GM19455 (cell line): Measurements from ENCODE around the gene AKAP7.
A peak's percentile ranks its signal among the peaks of the same experiment; 100 is the strongest.

Experiments
- ATAC-seq: cut with Tn5 transposase; IDR thresholded peaks from one replicate; pipeline ENCODE4 v1.9.1; 2021; ENCODE audit not compliant: unreplicated experiment

The AKAP7 gene

GRCh38 chr6:131134220-131134979, 867 bp upstream of the AKAP7 start:
- no peak for ATAC-seq

DNA sequence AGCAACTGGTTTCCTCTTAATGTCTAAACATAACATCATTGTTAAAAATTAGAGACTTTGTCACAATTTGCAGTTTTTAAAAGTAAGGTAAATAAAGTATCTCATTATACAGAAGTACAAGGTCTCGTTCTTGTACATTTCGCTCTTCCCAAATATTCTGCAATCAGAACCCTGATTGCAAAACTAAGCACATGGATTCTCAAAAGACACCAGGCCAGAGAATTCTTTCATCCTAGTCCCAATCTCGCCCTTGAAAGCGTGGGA, 355 bp upstream of the AKAP7 start:
- no peak for ATAC-seq

- peak; percentile 22 for ATAC-seq
These were observed 937 bp downstream of the AKAP7 start for GRCh38 chr6:131136021-131136786.

DNA sequence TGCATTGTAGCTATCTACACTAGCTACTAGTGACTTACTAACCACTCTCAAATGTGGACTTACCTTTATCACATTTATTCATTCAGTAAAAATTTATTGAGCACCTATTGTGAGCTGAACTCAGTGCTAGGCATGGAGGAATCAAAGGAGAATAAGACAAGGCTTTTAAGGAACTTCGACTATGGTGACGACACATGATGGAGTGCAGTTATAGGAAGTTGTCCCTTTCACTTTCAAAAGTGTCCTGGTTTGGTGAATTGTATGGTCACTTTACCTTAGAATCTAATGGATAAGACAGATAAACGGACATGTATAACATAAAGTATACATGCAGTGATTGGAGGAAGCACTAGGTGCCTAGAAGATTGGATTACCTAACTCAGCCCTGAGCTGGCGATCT, 4.3 kb downstream of the AKAP7 start:
- no peak for ATAC-seq

- no peak for ATAC-seq
These were observed 8.1 kb downstream of the AKAP7 start for GRCh38 chr6:131143319-131143718.

DNA sequence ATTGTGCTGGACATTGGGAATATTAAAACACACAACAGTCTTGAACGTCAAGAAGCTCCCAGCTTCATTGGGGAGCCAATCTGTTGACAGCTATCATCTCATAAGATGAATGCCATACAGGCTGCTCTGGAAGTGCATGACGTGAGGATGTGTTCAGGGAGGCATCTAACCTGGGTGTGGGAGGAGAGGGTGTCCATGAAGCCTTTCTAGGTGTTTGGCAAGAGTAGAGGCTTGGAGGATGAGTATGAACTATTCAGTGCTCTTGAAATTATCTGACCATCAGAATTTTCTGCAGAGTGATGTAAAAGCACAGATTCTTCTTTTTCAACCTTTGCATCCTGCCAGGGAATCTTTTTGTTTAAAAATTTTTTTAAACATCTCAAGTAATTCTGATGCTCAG, 11.6 kb downstream of the AKAP7 start:
- ATAC-seq: no peak

- ATAC-seq: no peak
These were observed 21.1 kb downstream of the AKAP7 start for GRCh38 chr6:131156411-131156810.

GRCh38 chr6:131159578-131159977, 24.3 kb downstream of the AKAP7 start:
- ATAC-seq: no peak

DNA sequence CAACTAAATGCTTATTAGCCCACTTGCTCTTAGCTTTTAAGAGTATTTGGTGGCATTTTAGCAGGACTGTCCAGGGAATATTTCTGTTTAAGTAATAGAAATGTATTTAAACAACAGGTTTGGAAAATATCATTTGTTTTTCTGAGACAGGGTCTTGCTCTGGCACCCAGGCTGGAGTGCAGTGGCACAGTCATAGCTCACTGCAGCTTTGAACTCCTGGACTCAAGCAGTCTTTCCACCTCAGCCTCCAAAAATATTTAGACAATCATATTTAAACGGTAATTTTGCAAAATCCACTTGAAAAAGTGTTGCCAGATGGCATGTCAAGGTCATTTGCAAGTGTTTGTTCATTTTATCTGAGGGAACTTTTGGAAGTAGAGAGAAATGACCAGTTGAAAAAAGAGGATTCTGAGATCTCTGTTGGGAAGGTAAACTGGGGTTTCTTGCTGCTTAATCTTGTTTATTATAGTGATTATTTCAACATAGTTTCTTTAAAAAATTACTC, 25.0 kb downstream of the AKAP7 start:
- ATAC-seq: no peak

GRCh38 chr6:131161987-131162386, 26.7 kb downstream of the AKAP7 start:
- ATAC-seq: no peak

- no peak for ATAC-seq
These were observed 28.6 kb downstream of the AKAP7 start for GRCh38 chr6:131163886-131164285.

DNA sequence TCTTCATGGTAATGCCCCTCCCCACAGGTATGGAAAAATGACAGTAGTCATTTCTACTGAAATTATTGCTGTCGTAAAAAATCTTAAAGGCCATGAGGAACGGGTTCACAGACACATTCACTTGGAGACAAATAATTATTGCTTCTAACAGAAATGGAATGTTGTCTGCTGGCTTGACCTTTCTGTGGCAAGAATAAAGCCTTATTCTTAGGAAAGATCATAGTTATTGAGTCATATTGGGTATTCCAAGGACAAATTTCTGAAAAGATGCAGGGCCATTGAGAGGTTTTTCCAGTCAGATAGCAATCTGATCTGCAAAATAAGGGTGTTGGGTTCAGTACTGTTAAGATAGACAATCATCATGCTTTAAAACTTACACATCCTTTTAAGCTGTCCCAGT, 29.2 kb downstream of the AKAP7 start:
- ATAC-seq: no peak

GRCh38 chr6:131167773-131168172, 32.5 kb downstream of the AKAP7 start:
- ATAC-seq: no peak

DNA sequence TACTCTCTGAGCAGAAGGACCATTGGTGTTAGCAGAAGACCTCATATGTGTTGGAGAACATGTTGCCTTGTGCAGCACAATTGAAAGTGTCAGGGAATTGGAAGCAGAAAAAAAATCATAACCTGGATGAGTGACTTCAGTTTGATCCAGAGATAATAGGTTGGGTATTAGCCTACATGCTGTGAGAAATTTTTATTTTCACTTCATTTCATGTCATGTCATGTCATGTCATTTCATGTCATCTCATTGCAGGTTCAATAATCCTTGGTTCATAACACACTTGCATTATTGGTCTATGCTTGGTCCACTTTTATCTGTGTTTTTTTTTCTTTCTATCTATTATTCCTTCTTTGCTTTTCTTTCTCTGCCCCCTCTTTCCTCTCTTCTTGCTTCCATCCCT, 34.3 kb downstream of the AKAP7 start:
- no peak for ATAC-seq

- ATAC-seq: no peak
These were observed 37.0 kb downstream of the AKAP7 start for GRCh38 chr6:131172222-131172621.

DNA sequence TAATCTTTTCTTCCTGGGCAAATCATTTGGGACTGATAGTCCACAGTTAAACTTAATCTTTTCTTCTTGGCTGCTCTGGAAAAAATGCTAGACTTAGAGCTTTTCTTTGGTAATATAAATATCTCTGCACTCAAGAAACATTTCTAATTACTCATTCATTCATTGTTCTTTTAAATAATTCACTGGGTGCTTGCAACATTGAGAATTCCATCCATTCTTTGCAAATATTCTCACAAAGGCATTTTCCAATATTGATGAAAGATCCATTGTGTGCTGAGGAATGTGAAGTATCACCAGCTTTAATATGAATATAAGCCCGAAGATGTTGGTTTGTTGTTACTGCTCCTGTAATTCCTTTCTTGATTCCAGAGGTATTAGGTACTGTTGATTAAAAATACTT, 38.4 kb downstream of the AKAP7 start:
- ATAC-seq: no peak

DNA sequence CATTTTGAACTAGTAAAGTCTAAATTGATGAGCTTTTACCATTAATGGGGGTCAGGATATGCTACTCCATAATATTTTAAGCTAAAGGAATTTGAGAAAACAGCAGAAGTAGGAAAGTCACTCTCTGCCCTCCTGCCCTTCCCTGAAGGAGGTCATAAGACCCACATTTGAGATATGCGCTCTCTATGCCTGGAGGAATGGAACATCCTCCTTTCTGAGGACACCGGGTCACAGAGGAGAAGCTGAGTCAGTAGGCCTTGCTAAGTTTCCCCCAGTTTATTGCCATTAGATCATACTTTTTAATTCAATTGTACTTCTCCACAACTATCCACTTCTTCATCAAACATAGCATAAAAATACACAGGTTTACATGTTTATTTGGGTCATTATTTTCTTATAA, 40.3 kb downstream of the AKAP7 start:
- ATAC-seq: no peak

DNA sequence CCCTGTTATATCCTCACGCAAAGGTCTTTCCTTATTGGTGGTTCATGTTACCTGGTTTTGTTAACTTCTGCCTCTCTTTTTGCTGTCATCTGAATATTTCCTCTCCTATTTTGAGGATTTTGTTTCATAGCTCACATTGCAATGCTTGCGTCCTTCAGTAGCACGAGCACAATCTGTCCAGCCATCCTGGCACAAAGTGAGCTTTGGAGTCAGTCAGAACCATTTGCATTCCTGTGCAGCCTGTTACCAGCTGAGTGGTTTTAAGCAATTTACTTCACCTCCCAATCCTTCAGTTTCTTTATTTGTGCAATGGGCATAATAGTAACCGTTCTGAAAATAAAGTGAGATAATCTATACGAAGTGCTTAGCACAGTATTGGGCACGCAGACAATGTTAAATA, 42.7 kb downstream of the AKAP7 start:
- ATAC-seq: no peak

GRCh38 chr6:131182991-131183425, 47.7 kb downstream of the AKAP7 start:
- ATAC-seq: no peak

- ATAC-seq: no peak
These were observed 48.3 kb downstream of the AKAP7 start for GRCh38 chr6:131183427-131184095.

GRCh38 chr6:131191590-131191989, 56.3 kb downstream of the AKAP7 start:
- no peak for ATAC-seq

GRCh38 chr6:131197716-131198115, 62.4 kb downstream of the AKAP7 start:
- ATAC-seq: no peak
